BLaER1 (cell line): ENCODE data around the gene ZNF527.
A peak's percentile ranks its signal among the peaks of the same experiment; 100 is the strongest.

Experiments
- H3K27ac ChIP-seq: shearing (Covaris generic); formaldehyde crosslinking; 2 replicates; pipeline ENCODE4 v1.8.1; 2022
- H3K27me3 ChIP-seq: shearing (Covaris generic); formaldehyde crosslinking; 2 replicates; pipeline ENCODE4 v1.8.1; 2022
- H3K36me3 ChIP-seq: shearing (Covaris generic); formaldehyde crosslinking; 2 replicates; pipeline ENCODE4 v1.8.1; 2022
- H3K4me1 ChIP-seq: shearing (Covaris generic); formaldehyde crosslinking; 2 replicates; pipeline ENCODE4 v1.8.1; 2022
- H3K4me2 ChIP-seq: shearing (Covaris generic); formaldehyde crosslinking; 2 replicates; pipeline ENCODE4 v1.8.1; 2022
- H3K4me3 ChIP-seq: shearing (Covaris generic); formaldehyde crosslinking; 2 replicates; pipeline ENCODE4 v1.8.1; 2022
- H3K9ac ChIP-seq: shearing (Covaris generic); formaldehyde crosslinking; 2 replicates; pipeline ENCODE4 v1.8.1; 2022
- H3K9me3 ChIP-seq: shearing (Covaris generic); formaldehyde crosslinking; 2 replicates; pipeline ENCODE4 v1.8.1; 2022
- H4K20me1 ChIP-seq: shearing (Covaris generic); formaldehyde crosslinking; 2 replicates; pipeline ENCODE4 v1.8.1; 2022
- Cebpa-rat ChIP-seq: shearing (Covaris generic); IDR thresholded peaks from 2 replicates; pipeline ENCODE4 v1.8.1; 2022

The ZNF527 gene

DNA sequence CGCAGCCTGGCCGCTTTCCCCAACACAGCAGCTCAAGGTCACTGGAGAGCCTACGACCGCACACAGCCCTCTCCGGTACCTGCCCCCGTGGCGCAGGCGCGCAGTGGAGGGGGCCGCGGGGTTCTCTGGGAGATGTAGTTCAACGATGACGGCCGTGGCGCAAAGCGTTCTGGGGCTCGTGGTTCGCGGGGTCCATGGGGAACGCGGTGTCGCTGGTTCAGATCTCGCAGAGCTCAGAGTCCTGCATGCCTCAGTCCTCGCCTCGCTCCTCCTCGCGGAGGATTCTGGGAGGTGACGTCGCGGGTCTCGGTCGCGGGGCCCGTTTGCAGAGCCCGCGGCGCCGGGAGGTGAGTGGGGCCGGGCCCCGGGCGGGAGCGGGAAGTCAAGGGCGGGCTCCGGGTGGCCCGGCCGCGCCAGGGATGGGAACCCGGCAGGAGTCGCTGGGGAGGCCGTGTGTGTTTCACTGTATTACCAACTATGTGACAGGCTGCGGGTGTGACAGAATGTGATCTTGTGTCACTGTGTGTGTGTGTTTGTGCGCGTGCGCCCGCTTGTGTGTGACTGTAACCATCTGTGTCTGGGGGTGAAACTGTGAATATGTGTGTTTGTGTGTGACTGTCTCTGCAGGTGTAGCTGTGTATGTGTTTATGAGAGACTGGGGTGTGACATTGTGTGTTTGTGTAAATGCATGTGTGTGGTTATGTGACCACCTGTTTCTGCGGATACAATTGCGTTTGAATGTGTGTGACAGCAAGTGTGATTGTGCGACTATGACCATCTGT lies at the start of gene ZNF527:
TSS of gene ZNF527 (plus strand) at position 220 of the 782 bp plus-strand sequence. CDS start 3,100 bp downstream, outside the sequence.
- peak within 1 kb of the TSS; percentile 76 for H3K27ac ChIP-seq
- H3K9me3 ChIP-seq: peaks cover 33% of the 10 kb centered on the region
- peak within 1 kb of the TSS; percentile 79 for H3K4me3 ChIP-seq
- H3K9ac ChIP-seq: peak within 1 kb of the TSS; percentile 88
- TF ChIP-seq Cebpa-rat: no peak
- no peaks in the 10 kb centered on the region for H3K27me3 ChIP-seq
- H3K4me2 ChIP-seq: peak within 1 kb of the TSS; percentile 88
- peaks cover 33% of the 10 kb centered on the region for H3K36me3 ChIP-seq
- H3K4me1 ChIP-seq: peaks cover 16% of the 10 kb centered on the region
- H4K20me1 ChIP-seq: no peaks in the 10 kb centered on the region

DNA sequence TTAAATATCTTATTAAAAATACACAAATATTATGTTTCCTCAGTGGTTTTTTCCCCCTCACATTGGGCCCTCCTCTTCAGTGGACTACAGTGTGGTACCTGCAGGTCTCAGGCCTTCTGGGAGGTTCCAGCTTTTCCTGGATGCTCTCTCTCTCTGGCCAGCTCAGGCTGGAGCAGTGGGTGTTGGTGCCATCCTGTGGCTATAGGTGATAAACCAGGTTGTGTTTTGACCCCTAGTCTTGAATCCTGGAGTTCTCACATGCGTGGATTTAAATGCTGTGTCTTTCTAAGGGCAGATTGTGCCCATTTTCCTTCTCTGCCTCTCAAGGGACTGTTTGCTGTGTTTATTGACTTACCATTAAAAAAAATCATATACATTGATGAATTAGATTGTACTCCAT lies 41.2 kb upstream of the ZNF527 start:
- H4K20me1 ChIP-seq: peaks cover 17% of the 10 kb centered on the region; the same call in 1 of the 2 replicates
- no peak overlapping the region for H3K27ac ChIP-seq
- no peak overlapping the region for H3K9ac ChIP-seq
- no peak for TF ChIP-seq Cebpa-rat
- H3K9me3 ChIP-seq: no peaks in the 10 kb centered on the region
- H3K27me3 ChIP-seq: no peaks in the 10 kb centered on the region
- H3K4me2 ChIP-seq: no peak overlapping the region
- no peak overlapping the region for H3K4me3 ChIP-seq
- peaks cover 17% of the 10 kb centered on the region for H3K4me1 ChIP-seq
- H3K36me3 ChIP-seq: peaks cover 75% of the 10 kb centered on the region

DNA sequence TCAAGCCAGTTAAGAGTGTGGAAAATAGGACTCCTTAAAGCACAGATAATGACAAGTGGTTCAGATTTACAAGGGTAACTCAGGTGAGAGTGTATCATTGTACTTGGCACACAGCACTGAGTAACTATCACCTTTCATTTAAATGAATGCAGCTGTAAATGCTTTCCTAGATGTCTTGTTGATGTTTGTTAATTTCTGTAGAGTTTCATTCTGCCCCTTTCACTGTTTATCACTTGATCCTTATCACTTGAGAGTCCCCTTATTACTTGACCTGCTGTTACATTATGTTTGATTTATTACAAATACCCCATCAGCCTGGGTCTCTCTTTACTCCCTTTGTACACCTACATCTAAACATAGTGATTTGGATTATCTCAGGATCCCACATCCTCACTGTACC lies 38.1 kb upstream of the ZNF527 start:
- H3K36me3 ChIP-seq: peaks cover 69% of the 10 kb centered on the region
- H4K20me1 ChIP-seq: peaks cover 17% of the 10 kb centered on the region; the same call in 1 of the 2 replicates
- H3K27me3 ChIP-seq: no peaks in the 10 kb centered on the region
- H3K4me1 ChIP-seq: peaks cover 27% of the 10 kb centered on the region
- no peak overlapping the region for H3K4me2 ChIP-seq
- H3K4me3 ChIP-seq: no peak overlapping the region
- TF ChIP-seq Cebpa-rat: no peak
- H3K27ac ChIP-seq: no peak overlapping the region
- peaks cover 24% of the 10 kb centered on the region for H3K9me3 ChIP-seq
- no peak overlapping the region for H3K9ac ChIP-seq

DNA sequence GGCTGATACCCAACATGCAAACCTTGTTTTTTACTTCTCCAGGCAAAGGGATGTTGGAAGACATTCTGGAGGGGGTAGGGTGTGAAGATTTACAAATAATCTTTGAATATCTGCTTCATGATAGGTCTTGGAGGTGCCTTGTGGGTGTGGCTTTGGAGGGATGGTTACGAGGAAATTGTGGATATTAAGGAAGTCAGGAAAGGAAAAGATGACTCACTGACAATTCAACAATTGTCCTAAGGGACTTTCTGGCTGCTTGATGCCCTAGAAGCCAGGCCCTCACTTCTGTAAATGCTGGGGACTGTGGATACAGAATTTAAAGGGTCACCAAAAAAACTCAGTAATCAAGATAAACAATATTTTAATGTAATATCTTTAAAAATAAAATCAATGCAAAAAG lies 37.4 kb upstream of the ZNF527 start:
- Histone ChIP-seq H4K20me1 (peaks cover 17% of the 10 kb centered on the region; the same call in 1 of the 2 replicates), H3K9ac (no peak overlapping the region), H3K27ac (no peak overlapping the region), H3K4me1 (peaks cover 32% of the 10 kb centered on the region), H3K36me3 (peaks cover 69% of the 10 kb centered on the region), H3K9me3 (peaks cover 30% of the 10 kb centered on the region), H3K4me2 (peak overlapping the region; percentile 86; the same call in 1 of the 2 replicates), H3K27me3 (no peaks in the 10 kb centered on the region), H3K4me3 (no peak overlapping the region)
- no peak for TF ChIP-seq Cebpa-rat

DNA sequence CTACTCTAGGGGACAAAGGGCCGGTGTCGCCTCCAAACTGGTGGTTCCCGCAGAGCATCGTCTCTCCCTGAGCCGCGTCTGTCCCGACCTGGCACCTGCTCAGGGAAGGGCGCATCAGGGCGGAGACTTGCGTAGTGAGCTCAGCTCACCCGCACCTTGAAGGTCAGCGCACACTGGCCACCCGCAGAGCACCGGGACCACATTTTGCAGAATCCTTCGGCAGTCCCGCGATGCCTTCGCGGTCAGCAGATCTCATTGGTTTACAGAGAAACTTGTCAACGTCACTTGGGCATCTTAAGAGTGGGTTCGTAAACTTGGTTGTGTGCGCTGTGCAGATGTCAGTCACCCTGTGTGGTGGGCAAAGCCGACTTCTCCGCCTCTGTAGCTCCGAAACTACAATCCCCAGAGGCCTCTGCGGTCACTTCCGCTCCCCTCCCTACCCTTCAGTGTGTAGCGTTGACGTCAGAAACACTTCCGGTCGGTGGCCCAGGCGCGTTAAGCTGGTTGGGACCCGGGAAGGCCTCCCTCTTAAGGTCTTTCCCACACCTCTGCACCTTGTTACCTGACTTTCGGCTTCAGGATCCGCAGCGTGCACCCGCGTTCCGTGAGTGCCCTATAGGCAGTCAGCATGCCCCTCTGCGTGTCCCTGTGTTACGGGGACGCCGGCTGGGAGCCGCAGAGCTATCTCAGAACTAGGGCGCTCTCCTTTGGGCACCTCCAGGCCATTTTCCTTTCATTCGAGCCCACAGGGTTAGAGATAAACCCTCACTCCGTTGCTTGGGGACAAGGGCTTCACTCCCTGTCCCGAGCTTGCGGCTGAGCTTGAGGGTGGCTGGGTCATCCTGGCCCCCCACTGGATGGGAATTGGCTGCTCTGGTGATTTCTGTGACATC lies 36.5 kb upstream of the ZNF527 start:
- Histone ChIP-seq H4K20me1 (peaks cover 10% of the 10 kb centered on the region; the same call in 1 of the 2 replicates), H3K36me3 (peaks cover 69% of the 10 kb centered on the region), H3K9ac (peak overlapping the region; percentile 82), H3K27ac (peak overlapping the region; percentile 75), H3K4me3 (peak overlapping the region; percentile 74), H3K9me3 (peaks cover 40% of the 10 kb centered on the region), H3K4me2 (peak overlapping the region; percentile 86), H3K27me3 (no peaks in the 10 kb centered on the region), H3K4me1 (peaks cover 35% of the 10 kb centered on the region)
- TF ChIP-seq Cebpa-rat: no peak

DNA sequence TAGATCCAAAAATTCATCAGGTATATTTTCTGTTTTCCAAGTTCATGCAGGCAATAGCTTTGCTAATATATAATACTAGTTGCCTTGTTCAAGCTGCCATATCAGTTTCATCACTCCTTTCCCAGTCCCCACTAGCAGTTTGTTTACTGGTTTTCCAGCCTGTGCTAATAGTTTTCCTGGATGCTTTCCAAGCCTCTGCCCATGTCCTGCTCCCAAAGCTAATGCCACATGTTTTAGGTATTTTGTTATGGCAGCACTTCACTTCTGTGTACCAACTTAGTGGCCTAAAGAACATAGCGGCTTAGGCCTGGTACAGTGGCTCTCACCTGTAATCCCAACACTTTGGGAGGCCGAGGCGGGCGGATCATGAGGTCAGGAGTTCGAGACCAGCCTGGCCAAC lies 28.1 kb upstream of the ZNF527 start:
- peaks cover 9% of the 10 kb centered on the region; the same call in 1 of the 2 replicates for H3K4me1 ChIP-seq
- H3K4me2 ChIP-seq: no peak overlapping the region
- no peaks in the 10 kb centered on the region for H3K27me3 ChIP-seq
- H3K36me3 ChIP-seq: peaks cover 100% of the 10 kb centered on the region
- no peaks in the 10 kb centered on the region for H4K20me1 ChIP-seq
- no peak overlapping the region for H3K4me3 ChIP-seq
- no peak overlapping the region for H3K9ac ChIP-seq
- no peak overlapping the region for H3K27ac ChIP-seq
- peaks cover 44% of the 10 kb centered on the region for H3K9me3 ChIP-seq
- TF ChIP-seq Cebpa-rat: no peak

DNA sequence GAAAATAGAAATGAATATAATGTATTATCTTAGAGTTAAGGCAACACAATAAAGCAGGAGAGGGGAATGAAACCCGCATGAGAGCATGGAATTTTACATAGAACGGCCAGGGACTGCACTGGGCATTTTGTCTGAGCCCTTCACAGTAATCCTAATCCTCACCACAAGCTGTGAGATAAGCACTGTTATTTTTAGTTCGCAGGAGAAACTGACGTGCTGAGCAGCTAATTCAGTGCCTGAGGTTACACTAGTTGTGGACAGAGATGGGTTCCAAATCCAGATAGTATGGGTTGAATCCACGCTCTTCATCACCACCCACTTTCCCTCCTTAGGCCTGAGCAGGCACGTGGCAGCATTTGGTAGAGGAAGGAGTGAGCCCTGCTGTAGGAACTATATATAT lies 24.8 kb upstream of the ZNF527 start:
- H4K20me1 ChIP-seq: no peaks in the 10 kb centered on the region
- no peaks in the 10 kb centered on the region for H3K4me1 ChIP-seq
- H3K4me2 ChIP-seq: no peak overlapping the region
- H3K36me3 ChIP-seq: peaks cover 99% of the 10 kb centered on the region
- TF ChIP-seq Cebpa-rat: no peak
- H3K9me3 ChIP-seq: peaks cover 10% of the 10 kb centered on the region
- no peak overlapping the region for H3K9ac ChIP-seq
- no peak overlapping the region for H3K4me3 ChIP-seq
- no peaks in the 10 kb centered on the region for H3K27me3 ChIP-seq
- H3K27ac ChIP-seq: no peak overlapping the region

DNA sequence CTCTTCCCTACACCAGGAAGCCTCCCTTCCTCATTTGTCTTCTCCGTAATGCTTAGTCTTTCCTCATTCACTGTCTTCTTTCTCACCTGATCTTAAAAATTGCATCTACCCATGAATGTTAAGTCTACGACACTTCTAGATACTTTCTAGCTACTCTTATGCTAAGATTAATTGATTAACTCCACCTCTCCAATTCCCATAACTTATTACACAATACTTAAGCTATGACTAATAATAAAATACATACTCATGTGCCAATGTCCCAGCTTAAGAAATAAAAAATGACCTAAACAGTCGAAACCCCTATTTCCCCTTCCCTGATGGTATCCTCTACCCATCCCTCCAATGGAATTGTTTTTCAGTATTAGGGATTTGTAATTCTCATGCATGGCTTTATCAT lies 22.8 kb upstream of the ZNF527 start:
- Histone ChIP-seq H3K27me3 (no peaks in the 10 kb centered on the region), H3K36me3 (peaks cover 92% of the 10 kb centered on the region), H3K4me1 (no peaks in the 10 kb centered on the region), H4K20me1 (no peaks in the 10 kb centered on the region), H3K9me3 (peaks cover 9% of the 10 kb centered on the region; the same call in 1 of the 2 replicates), H3K27ac (no peak overlapping the region), H3K4me2 (no peak overlapping the region), H3K9ac (no peak overlapping the region), H3K4me3 (no peak overlapping the region)
- TF ChIP-seq Cebpa-rat: no peak

DNA sequence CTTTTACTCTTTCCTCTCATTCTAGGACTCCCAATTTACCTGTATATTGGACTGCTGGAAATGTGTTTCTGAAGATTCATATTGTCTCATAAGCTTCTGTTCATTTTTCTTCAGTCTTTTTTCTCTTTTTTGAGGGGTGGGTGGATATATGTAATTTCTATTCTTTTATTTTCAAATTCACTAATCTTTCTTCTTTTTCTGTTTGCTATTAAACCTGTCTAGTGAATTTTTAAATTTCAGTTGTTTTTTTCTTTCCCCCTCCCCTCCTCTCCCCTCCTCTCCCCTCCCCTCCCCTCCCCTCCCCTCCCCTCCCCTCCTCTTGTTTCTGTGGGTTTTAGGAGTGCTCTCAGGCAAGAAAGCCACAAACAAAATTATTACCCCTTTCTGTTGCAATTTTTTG lies 16.9 kb upstream of the ZNF527 start:
- no peaks in the 10 kb centered on the region for H3K27me3 ChIP-seq
- no peak for TF ChIP-seq Cebpa-rat
- no peaks in the 10 kb centered on the region for H3K4me1 ChIP-seq
- peaks cover 89% of the 10 kb centered on the region for H3K36me3 ChIP-seq
- no peaks in the 10 kb centered on the region for H4K20me1 ChIP-seq
- H3K27ac ChIP-seq: no peak overlapping the region
- no peak overlapping the region for H3K9ac ChIP-seq
- no peak overlapping the region for H3K4me2 ChIP-seq
- no peak overlapping the region for H3K4me3 ChIP-seq
- H3K9me3 ChIP-seq: peaks cover 56% of the 10 kb centered on the region

DNA sequence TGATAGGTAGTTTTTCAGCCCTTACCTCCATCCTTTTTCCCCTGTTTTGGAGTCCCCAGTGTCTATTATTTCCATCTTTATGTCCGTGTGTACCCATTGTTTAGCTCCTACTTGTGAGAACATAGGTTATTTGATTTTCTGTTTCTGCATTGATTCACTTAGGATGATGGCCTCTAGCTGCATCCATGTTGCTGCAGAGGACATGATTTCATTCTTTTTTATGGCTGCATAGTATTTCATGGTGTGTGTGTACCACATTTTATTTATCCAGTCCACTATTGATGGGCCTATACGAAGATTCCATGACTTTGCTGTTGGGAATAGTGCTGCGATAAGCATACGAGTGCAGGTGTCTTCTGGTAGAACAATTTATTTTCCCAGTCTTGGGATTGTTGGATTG lies 15.0 kb upstream of the ZNF527 start:
- Histone ChIP-seq H3K4me2 (no peak overlapping the region), H3K4me1 (no peaks in the 10 kb centered on the region), H3K36me3 (peaks cover 89% of the 10 kb centered on the region), H3K9ac (no peak overlapping the region), H3K27ac (no peak overlapping the region), H3K27me3 (no peaks in the 10 kb centered on the region), H3K4me3 (no peak overlapping the region), H4K20me1 (no peaks in the 10 kb centered on the region), H3K9me3 (peaks cover 73% of the 10 kb centered on the region)
- TF ChIP-seq Cebpa-rat: no peak
